Bronchial epithelial cell (primary cell): ENCODE data around the gene FAM120B. TPM values are rescaled to one million over a fixed set of nuclear protein-coding genes. Genes with fewer than 3 reads are reported as not detected.
A peak's percentile ranks its signal among the peaks of the same experiment; 100 is the strongest.

ENCODE experiments used
- DNase-seq: peaks from one replicate; pipeline ENCODE4 v3.0.0-alpha.2; 2010; ENCODE audit warnings: low read depth
- FAIRE-seq: peaks from 2 replicates; lab custom pipeline; 2011; peaks lifted over from hg19 to GRCh38; lab: Jason Lieb, UNC
- H3K27me3 ChIP-seq: 2 replicates; pipeline ENCODE4 v1.5.1; 2011; ENCODE audit warnings: low read length; ENCODE audit not compliant: control insufficient read depth, insufficient read depth
- H3K36me3 ChIP-seq: 2 replicates; pipeline ENCODE4 v1.5.1; 2011; ENCODE audit warnings: low read length; ENCODE audit not compliant: control insufficient read depth, insufficient read depth
- H3K4me3 ChIP-seq: 2 replicates; pipeline ENCODE4 v1.5.1; 2011; ENCODE audit warnings: mild to moderate bottlenecking, low read depth, low read length, control low read depth
- CTCF ChIP-seq: IDR thresholded peaks from 2 replicates; pipeline ENCODE4 v1.5.1; 2011; ENCODE audit warnings: mild to moderate bottlenecking, moderate library complexity, low read length, control low read depth, inconsistent platforms; ENCODE audit not compliant: insufficient read depth, severe bottlenecking
- total RNA-seq: library from RNA; depleted of rRNA; stranded (reverse); fragments of >200 nt; gene quantifications from 2 replicates; pipeline ENCODE4 v1.2.1, GENCODE V29; 2014

The FAM120B gene
- total RNA-seq, 1 donor from 2014 or later, result 7.1 TPM

- FAIRE-seq (no peak), DNase-seq (no peak)
- Histone ChIP-seq H3K4me3 (no peak overlapping the region), H3K27me3 (peaks cover 2% of the 10 kb centered on the region), H3K36me3 (no peaks in the 10 kb centered on the region)
- TF ChIP-seq CTCF, result no peak
These were observed 8.8 kb upstream of the FAM120B start for GRCh38 chr6:170297576-170298330.

- Histone ChIP-seq H3K36me3 (no peaks in the 10 kb centered on the region), H3K27me3 (peaks cover 2% of the 10 kb centered on the region), H3K4me3 (no peak overlapping the region)
- no peak for TF ChIP-seq CTCF
- DNase-seq (peak; percentile 28), FAIRE-seq (no peak)
These were observed 7.9 kb upstream of the FAM120B start for GRCh38 chr6:170298688-170299087.

- no peak for TF ChIP-seq CTCF
- no peaks in the 10 kb centered on the region for H3K36me3 ChIP-seq
- no peak overlapping the region for H3K4me3 ChIP-seq
- FAIRE-seq, result no peak
- no peak for DNase-seq
- H3K27me3 ChIP-seq, result no peaks in the 10 kb centered on the region
These were observed 5.4 kb upstream of the FAM120B start for GRCh38 chr6:170301184-170301583.

- no peak for DNase-seq
- peaks cover 2% of the 10 kb centered on the region for H3K36me3 ChIP-seq
- no peak for FAIRE-seq
- no peaks in the 10 kb centered on the region for H3K27me3 ChIP-seq
- TF ChIP-seq CTCF, result no peak
- peak overlapping the region; percentile 89 for H3K4me3 ChIP-seq
These were observed 694 bp upstream of the FAM120B start for GRCh38 chr6:170305805-170306323.

GRCh38 chr6:170307080-170307545, 555 bp downstream of the FAM120B start:
- no peak for TF ChIP-seq CTCF
- peaks cover 2% of the 10 kb centered on the region for H3K36me3 ChIP-seq
- H3K27me3 ChIP-seq, result no peaks in the 10 kb centered on the region
- no peak for DNase-seq
- H3K4me3 ChIP-seq, result peak overlapping the region; percentile 89
- FAIRE-seq, result no peak
